GM21619 (cell line): Measurements from ENCODE around the gene CSNK2B.
"Not testable (repeated sequence)": the region's sequence is repeated elsewhere in the genome, so short reads cannot be mapped to it uniquely, and the experiment has no call there.

Source experiments
- ATAC-seq: cut with Tn5 transposase; IDR thresholded peaks from one replicate; pipeline ENCODE4 v1.9.1; 2021; ENCODE audit not compliant: unreplicated experiment

CSNK2B gene

GRCh38 chr6:31687860-31688693, 22.2 kb downstream of the CSNK2B start:
- no peak for ATAC-seq

DNA sequence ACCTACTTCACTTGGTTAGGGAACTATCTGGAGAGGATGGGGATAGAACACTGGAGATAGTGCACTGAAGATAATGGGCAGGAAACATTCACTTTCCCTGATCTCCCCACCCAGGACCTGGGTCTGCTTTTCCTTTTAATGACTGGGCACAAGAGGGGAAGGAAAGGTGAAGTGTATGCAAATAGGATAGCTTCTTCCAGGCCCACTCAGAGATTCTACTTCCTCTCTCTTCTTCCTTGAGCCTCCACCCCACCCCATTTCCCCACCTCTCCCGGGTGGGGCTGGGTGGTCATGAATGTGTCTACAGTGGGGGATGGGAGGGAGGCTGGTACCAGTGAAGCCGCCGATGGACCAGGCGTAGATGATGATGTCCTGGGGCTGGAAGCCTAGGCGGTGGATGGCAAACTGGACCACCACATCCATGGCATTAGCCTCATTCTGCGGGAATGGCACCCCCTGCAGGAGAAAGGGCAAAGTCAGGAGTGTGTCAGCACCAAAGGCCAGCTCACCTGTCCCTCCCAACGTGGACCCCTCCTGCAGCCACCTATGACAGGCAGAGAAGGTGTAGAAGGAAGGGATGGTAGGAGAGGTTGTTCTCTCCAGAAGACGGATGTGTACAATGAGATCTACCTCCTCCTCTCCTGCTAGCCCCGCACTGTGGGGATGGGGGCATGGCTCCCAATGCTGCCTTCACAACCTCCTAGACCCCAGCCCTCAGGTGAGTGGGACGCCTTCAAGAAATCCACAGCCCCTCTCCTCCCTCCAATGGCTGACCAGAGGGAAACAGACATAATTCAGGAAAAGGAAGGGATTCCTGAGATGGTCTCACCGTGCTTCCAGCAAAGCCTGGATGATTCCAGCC, 23.6 kb downstream of the CSNK2B start:
- no peak for ATAC-seq

DNA sequence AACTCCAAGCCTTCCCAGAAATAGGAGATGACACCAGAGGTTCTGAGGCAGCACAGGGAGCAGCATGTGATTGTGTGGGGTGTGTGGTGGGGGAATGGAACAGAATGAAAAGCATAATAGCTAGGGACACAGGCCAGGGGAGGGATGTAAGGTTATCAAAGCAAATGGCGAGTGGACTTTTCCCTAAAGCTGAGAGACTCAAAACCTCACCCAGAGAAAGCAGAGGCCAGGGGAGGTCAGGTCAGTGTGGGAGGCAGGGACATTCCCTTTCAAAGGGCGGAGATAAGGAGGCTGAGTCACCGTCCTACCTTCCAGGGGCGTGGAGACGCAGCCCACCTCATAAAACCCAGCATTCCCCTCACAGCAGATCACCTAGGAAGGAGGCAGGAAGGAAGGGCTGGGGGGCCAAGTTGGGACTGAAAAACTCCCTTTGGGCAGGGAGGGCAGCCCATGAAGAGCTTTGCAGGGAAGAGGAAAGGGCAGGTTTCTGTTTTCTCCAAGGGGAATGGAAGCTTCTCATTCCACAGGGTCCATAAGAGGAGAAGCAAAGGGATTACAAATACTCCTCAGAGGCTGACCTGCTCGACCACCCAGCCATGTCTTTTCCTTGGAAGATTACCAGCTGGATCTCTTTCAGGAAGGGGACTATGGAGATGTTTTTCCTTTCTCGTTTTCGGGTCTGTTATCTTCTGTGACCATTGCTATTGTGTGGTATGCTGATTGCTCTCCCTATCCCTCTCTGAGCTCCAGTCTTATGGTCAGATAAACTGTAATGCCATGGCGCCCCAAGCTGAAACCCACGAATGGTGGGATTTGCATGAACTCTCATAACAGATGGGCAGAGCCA, 24.6 kb downstream of the CSNK2B start:
- no peak for ATAC-seq

DNA sequence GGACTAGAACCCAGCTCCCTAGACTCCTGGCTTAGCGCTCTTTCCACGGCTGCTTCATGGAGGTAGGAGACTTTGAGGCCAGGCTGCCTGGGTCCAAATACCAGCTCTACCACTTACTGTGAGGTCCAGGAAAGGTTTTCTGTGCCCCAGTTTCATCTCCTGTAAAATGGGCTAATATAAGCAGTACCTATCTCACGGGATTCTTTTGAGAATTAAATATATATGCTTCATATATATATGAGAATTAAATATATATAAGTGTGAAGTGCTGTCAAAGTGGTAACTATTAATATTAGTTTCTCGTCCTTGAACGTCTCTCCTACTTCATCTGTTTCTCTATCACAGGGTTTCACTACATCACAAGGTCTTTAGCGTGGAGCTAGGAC, 25.2 kb downstream of the CSNK2B start:
- no peak for ATAC-seq

- ATAC-seq: no peak
Measured at GRCh38 chr6:31691564-31692108, 25.8 kb downstream of the CSNK2B start.

DNA sequence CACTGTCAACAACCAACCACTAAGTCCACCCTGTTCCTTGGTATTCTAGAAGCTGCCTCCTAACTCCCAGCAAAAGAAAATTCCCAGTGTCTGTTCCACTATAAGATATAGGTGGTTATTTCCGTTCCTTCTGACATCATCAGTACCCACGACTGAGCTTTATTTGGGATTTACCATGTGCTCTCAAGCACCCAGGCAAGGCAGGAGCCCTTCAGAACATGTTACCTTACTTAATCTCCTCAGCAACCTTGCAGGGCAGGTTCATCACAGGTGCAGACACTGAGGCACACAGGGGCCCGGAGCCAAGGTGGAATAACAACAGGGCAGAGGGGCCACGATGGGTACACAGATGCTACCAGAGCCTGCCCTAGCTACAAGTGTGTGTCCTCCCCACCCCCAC, 26.5 kb downstream of the CSNK2B start:
- no peak for ATAC-seq

- ATAC-seq: no peak
Measured at GRCh38 chr6:31692886-31693285, 27.0 kb downstream of the CSNK2B start.

- no peak for ATAC-seq
Measured at GRCh38 chr6:31693535-31693934, 27.7 kb downstream of the CSNK2B start.

DNA sequence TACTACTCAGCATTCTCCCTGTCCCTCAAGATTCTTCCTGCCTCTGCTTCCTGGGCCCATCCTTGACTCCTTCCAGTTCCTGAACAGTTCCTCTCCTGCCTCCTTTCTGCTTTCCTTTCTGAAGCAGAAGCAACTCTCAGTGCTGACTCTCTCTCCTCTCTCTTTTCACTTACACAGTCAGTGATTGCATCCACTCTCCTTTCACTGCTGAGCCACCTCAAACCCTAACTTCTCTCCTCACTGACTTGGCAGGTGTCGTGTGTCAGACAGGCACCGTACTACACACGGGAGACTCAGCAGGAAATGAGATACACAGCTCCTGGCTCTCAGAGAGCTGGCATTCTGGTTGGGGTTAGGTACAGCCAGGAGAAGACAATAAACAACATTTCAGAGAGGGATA, 31.7 kb downstream of the CSNK2B start:
- ATAC-seq: no peak

DNA sequence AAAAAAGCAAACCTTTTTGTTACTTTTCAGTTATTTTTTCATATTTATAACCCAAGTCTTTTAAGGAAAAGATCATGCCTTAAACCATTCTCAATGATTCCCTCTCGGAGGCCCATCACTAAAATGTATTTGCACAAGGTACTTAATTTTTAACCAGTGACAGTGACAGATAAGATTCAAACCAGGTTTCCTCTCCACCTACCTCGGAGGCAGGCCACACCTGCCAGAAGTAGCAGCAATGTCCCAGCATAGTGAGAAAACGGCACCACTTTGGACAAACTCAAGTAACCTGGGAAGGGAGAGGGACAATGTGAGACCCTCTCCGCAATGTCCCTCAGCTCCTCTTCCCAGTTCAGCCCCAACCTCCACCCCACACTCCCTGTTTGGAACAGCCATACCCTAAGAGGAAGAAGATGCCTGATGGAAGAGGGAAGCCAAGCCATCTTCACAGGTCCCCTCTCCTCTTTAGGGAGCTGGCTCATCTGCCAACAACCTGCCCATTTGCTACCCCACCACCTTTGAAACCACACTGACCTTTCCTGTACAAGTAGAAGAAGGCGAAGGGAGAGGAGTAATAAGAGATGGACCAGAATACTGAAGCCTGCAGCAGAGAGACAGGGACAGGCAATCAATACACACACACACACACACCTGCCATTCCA, 35.0 kb downstream of the CSNK2B start:
- ATAC-seq: no peak

GRCh38 chr6:31701666-31702404, 36.0 kb downstream of the CSNK2B start:
- ATAC-seq: no peak

GRCh38 chr6:31702405-31702818, 36.5 kb downstream of the CSNK2B start:
- ATAC-seq: no peak

GRCh38 chr6:31702819-31703716, 37.2 kb downstream of the CSNK2B start, which contains the start of gene ABHD16A:
Gene ABHD16A (minus strand): TSS chr6:31703324. CDS start chr6:31703281, 43 bp downstream.
- peak; percentile 70 for ATAC-seq

DNA sequence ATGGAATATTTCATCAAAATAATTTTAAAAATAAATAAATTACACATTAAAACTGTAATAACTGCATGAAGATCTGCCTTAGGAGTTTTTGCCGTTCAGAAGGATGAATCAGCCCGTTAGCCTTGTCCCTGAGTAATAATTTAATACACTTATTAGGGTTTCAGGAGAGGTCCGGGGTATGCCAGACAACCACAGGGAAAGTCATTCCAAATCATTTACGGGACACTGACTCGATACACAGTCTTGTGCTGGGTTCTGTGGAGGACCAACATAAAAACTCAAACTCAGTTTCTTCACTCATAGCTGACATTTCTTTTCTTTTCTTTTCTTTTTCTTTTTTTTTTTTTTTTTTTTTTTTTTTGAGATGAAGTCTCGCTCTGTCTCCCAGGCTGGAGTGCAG, 40.1 kb downstream of the CSNK2B start:
- no peak for ATAC-seq

GRCh38 chr6:31706599-31706998, 40.7 kb downstream of the CSNK2B start, which contains the start of gene LY6G6F:
Gene LY6G6F (plus strand): TSS chr6:31706866. CDS start chr6:31706907, 41 bp downstream.
- no peak for ATAC-seq

DNA sequence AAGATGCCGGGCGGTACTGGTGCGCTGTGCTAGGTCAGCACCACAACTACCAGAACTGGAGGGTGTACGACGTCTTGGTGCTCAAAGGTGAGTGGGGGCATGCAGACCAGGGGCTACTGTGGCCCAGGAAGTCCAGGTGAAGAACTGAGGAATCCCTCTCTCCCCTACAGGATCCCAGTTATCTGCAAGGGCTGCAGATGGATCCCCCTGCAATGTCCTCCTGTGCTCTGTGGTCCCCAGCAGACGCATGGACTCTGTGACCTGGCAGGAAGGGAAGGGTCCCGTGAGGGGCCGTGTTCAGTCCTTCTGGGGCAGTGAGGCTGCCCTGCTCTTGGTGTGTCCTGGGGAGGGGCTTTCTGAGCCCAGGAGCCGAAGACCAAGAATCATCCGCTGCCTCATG, 41.8 kb downstream of the CSNK2B start:
- ATAC-seq: no peak

DNA sequence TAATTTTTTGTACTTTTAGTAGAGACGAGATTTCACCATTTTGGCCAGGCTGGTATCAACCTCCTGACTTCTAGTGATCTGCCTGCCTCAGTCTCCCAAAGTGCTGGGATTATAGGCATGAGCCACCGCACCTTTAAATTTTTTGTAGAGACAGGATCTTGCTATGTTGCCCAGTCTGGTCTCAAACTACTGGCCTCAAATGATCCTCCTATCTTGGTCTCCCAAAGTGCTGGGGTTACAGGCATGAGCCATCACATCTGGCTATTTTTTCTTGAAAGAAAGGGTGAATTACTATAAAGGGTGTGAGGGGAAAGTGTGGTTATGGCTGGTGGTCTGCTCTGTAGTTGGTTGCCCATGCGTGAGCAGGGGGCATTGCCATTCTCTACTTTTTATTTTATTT, 42.3 kb downstream of the CSNK2B start:
- no peak for ATAC-seq

DNA sequence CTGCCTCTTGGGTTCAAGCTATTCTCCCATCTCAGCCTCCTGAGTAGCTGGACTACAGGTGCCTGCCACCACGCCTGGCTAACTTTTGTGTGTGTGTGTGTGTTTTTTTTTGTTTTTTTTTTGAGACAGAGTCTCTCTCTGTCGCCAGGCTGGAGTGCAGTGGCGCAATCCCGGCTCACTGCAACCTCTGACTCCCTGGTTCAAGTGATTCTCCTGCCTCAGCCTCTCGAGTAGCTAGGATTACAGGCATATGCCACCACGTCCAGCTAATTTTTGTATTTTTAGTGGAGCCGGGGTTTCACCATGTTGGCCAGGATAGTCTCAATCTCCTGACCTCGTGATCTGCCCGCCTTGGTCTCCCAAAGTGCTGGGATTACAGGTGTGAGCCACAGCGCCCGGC, 43.3 kb downstream of the CSNK2B start:
- not testable (repeated sequence) for ATAC-seq
